GM12891 (cell line): Measurements from ENCODE around the gene CABLES1.

ENCODE experiments used
- POLR2A ChIP-seq: IDR thresholded peaks from 2 replicates; pipeline ENCODE4 v1.6.1; 2011; ENCODE audit warnings: low read depth, low read length, control low read depth
- POLR2AphosphoS5 ChIP-seq: IDR thresholded peaks from 2 replicates; pipeline ENCODE4 v1.6.1; 2011; ENCODE audit warnings: low read depth, low read length, control low read depth

GRCh38 chr18:23127090-23127489 lies 8.2 kb upstream of the CABLES1 start:
- TF ChIP-seq POLR2A: no peak
- no peak for TF ChIP-seq POLR2AphosphoS5
